PC-9 (cell line): Measurements from ENCODE around the gene OSBPL10. TPM values are rescaled to one million over a fixed set of nuclear protein-coding genes. Genes with fewer than 3 reads are reported as not detected.

Experiments used
- BruUV-seq: library from RNA; stranded (reverse); fragments of 400-500 nt; replicated peaks from 2 replicates; lab custom pipeline; 2021; lab: Mats Ljungman, UMichigan
- CTCF ChIA-PET: fragments of 300-600 bp; sonication (Branson Sonifier 250); formaldehyde crosslinking; loops from one replicate; lab custom pipeline; 2022; ENCODE audit warnings: antibody characterized with exemption; lab: Charles Lee
- POLR2A ChIA-PET: fragments of 300-600 bp; sonication (Branson Sonifier 250); formaldehyde crosslinking; loops from one replicate; lab custom pipeline; 2022; ENCODE audit warnings: antibody characterized with exemption; ENCODE audit not compliant: unreplicated experiment; lab: Charles Lee
- DNase-seq, 2 experiments: peaks; one replicate each; pipeline versions ENCODE4 v3.0.0 to v3.0.0-alpha.2; 2015 to 2022; ENCODE audit warnings: mixed read lengths in 1 of 2
- H2AFZ ChIP-seq: fragments of 200-600 bp; sonication (generic); 2 replicates; pipeline ENCODE4 v1.8.1; 2017; ENCODE audit warnings: antibody characterized with exemption
- H3F3A ChIP-seq: fragments of 200-600 bp; sonication (generic); 2 replicates; pipeline ENCODE4 v1.8.1; 2017; ENCODE audit warnings: antibody characterized with exemption, mild to moderate bottlenecking, low read depth; ENCODE audit not compliant: insufficient read depth
- H3K27ac ChIP-seq: fragments of 200-600 bp; sonication (generic); 2 replicates; pipeline ENCODE4 v1.6.1; 2016; ENCODE audit warnings: mixed run types
- H3K27me3 ChIP-seq: fragments of 200-600 bp; sonication (generic); 2 replicates; pipeline ENCODE4 v1.6.1; 2016; ENCODE audit warnings: low read depth, mixed run types; ENCODE audit not compliant: insufficient read depth
- H3K36me3 ChIP-seq: fragments of 200-600 bp; sonication (generic); 2 replicates; pipeline ENCODE4 v1.6.1; 2016; ENCODE audit warnings: low read depth, mixed run types
- H3K4me1 ChIP-seq: fragments of 200-600 bp; sonication (generic); replicated peaks from 2 replicates; pipeline ENCODE4 v1.6.1; 2016; ENCODE audit warnings: mixed run types; ENCODE audit not compliant: insufficient read depth
- H3K4me2 ChIP-seq: fragments of 200-600 bp; sonication (generic); 2 replicates; pipeline ENCODE4 v1.6.1; 2017; ENCODE audit warnings: mixed run types
- H3K4me3 ChIP-seq: fragments of 200-600 bp; sonication (generic); 2 replicates; pipeline ENCODE4 v1.6.1; 2016; ENCODE audit warnings: mixed run types
- H3K79me2 ChIP-seq: fragments of 200-600 bp; sonication (generic); 2 replicates; pipeline ENCODE4 v1.6.1; 2017; ENCODE audit warnings: low read depth, mixed run types
- H3K9me2 ChIP-seq: fragments of 200-600 bp; sonication (generic); 2 replicates; pipeline ENCODE4 v1.8.1; 2017; ENCODE audit warnings: mild to moderate bottlenecking; ENCODE audit not compliant: insufficient read depth
- H3K9me3 ChIP-seq: fragments of 200-600 bp; sonication (generic); 2 replicates; pipeline ENCODE4 v1.8.1; 2016; ENCODE audit warnings: low read depth; ENCODE audit not compliant: insufficient read depth
- H4K20me1 ChIP-seq: fragments of 200-600 bp; sonication (generic); 2 replicates; pipeline ENCODE4 v1.8.1; 2017; ENCODE audit not compliant: insufficient read depth
- EZH2 ChIP-seq: fragments of 200-600 bp; sonication (generic); IDR thresholded peaks from 2 replicates; pipeline ENCODE4 v1.8.0; 2017; ENCODE audit warnings: antibody characterized with exemption, low read depth
- intact Hi-C: fragments of 100-400 bp; cut with micrococcal nuclease; formaldehyde crosslinking; loops from one replicate; pipeline ENCODE4 v1.10.0; 2022; ENCODE audit not compliant: unreplicated experiment
- total RNA-seq: library from RNA; stranded (reverse); gene quantifications from 2 replicates; pipeline ENCODE4 v1.2.3, GENCODE V29; 2021
- TF ChIP-seq, protein P1 (sequence below): fragments of 200-600 bp; sonication (generic); conservative IDR thresholded peaks from 2 replicates; pipeline ENCODE4 v1.6.1; 2017; ENCODE audit warnings: mixed run types, antibody characterized with exemption, mild to moderate bottlenecking, moderate library complexity

The OSBPL10 gene
- total RNA-seq, 1 experiment from 2014 or later, result 42.0 TPM

DNA sequence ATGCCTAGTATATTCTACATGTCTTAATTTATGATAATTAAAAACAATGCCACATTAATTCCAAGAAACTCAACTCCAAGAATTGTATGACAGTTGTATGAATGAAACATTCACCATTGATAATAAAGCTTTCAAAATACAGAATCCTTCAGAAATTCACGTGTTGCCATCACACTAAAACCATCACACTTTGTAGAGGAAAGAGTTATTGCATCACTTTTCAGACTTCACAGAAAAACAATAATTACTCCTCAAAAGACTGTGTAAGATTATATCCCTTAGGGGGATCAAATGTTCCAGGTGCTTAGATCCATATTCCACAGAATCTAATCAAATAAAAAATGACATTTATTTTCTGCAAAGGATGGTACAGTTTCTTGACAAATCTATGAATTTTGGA, 85.0 kb downstream of the OSBPL10 start:
- H3K4me1 ChIP-seq, result no peaks in the 10 kb centered on the region
- H3K4me3 ChIP-seq, result no peak overlapping the region
- no TSS peak for BruUV-seq
- ChIA-PET CTCF (no interaction called here), POLR2A (no interaction called here)
- no peaks in the 10 kb centered on the region for H3K36me3 ChIP-seq
- intact Hi-C loops, result no loop called here
- no peaks in the 10 kb centered on the region for H3F3A ChIP-seq
- H3K79me2 ChIP-seq, result no peaks in the 10 kb centered on the region
- H3K27ac ChIP-seq, result no peak overlapping the region
- H3K4me2 ChIP-seq, result no peak overlapping the region
- no peaks in the 10 kb centered on the region for H4K20me1 ChIP-seq
- DNase-seq, result no peak
- no peaks in the 10 kb centered on the region for H3K9me2 ChIP-seq
- TF ChIP-seq, protein P1, sequence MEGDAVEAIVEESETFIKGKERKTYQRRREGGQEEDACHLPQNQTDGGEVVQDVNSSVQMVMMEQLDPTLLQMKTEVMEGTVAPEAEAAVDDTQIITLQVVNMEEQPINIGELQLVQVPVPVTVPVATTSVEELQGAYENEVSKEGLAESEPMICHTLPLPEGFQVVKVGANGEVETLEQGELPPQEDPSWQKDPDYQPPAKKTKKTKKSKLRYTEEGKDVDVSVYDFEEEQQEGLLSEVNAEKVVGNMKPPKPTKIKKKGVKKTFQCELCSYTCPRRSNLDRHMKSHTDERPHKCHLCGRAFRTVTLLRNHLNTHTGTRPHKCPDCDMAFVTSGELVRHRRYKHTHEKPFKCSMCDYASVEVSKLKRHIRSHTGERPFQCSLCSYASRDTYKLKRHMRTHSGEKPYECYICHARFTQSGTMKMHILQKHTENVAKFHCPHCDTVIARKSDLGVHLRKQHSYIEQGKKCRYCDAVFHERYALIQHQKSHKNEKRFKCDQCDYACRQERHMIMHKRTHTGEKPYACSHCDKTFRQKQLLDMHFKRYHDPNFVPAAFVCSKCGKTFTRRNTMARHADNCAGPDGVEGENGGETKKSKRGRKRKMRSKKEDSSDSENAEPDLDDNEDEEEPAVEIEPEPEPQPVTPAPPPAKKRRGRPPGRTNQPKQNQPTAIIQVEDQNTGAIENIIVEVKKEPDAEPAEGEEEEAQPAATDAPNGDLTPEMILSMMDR, result no peak
- no peak for TF ChIP-seq EZH2
- H2AFZ ChIP-seq, result no peak overlapping the region
- no peaks in the 10 kb centered on the region for H3K9me3 ChIP-seq
- H3K27me3 ChIP-seq, result no peaks in the 10 kb centered on the region

DNA sequence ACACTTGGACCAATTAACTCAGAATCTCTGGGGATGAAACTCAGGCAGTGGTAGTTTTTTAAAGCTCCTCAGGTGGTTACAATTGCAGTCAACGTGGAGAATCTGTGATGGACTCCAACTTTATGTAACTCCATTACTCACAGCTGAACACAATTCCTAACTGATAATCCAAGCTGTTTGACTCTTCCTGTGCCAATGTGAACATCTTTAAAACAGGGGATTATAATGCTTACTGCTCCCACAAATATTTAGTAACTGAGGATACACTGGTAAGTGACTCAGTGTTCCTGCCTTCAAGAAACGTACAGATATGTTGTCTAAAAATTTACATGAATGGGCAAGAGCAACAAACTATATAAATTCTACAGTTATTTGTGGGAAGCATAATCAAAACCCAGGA, 85.6 kb downstream of the OSBPL10 start:
- Histone ChIP-seq H3K4me1 (no peaks in the 10 kb centered on the region), H3K4me3 (no peak overlapping the region), H3K27me3 (no peaks in the 10 kb centered on the region), H2AFZ (no peak overlapping the region), H3K4me2 (no peak overlapping the region), H3K9me2 (no peaks in the 10 kb centered on the region), H3K79me2 (no peaks in the 10 kb centered on the region), H3K36me3 (no peaks in the 10 kb centered on the region), H3K9me3 (no peaks in the 10 kb centered on the region), H4K20me1 (no peaks in the 10 kb centered on the region), H3K27ac (no peak overlapping the region), H3F3A (no peaks in the 10 kb centered on the region)
- ChIA-PET CTCF (no interaction called here), POLR2A (no interaction called here)
- no peak for DNase-seq
- BruUV-seq, result no TSS peak
- intact Hi-C loops, result no loop called here
- TF ChIP-seq, protein P1, result no peak
- TF ChIP-seq EZH2, result no peak

DNA sequence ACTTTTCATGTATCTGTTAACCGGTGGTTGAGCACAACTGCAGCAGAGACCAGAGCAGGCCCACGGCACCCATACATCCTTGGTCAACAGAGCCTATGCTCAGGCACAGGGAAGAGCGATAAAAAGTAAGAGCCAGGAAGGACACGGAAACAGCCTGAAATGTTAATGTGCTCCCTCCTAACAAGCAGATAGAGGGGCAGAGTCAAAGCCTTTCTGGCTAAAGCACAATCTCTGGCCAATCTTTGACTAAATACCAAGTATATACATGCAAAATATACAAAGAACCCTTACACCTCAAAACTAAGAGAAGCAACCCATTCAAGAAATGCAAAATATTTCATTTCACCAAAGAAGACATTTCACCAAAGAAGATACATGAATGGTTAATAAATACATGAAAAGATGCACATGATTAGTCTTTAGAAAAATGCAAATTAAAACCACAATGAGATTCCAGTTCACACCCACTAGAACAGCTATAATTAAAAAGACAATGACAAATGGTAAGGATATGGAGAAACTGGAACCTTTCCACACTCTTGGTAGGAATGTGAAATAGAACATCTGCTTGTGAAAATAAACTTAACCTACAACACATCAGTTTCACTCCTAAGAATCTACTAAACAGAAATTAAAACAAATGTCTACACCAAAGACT, 88.0 kb downstream of the OSBPL10 start:
- Histone ChIP-seq H3K79me2 (no peaks in the 10 kb centered on the region), H2AFZ (no peak overlapping the region), H3K27me3 (no peaks in the 10 kb centered on the region), H4K20me1 (no peaks in the 10 kb centered on the region), H3K4me3 (no peak overlapping the region), H3K36me3 (no peaks in the 10 kb centered on the region), H3K4me2 (no peak overlapping the region), H3K9me2 (no peaks in the 10 kb centered on the region), H3K9me3 (no peaks in the 10 kb centered on the region), H3K27ac (no peak overlapping the region), H3F3A (no peaks in the 10 kb centered on the region), H3K4me1 (no peaks in the 10 kb centered on the region)
- intact Hi-C loops, result no loop called here
- CTCF ChIA-PET, result no interaction called here
- TF ChIP-seq EZH2, result no peak
- TF ChIP-seq, protein P1, result no peak
- POLR2A ChIA-PET, result no interaction called here
- no peak for DNase-seq
- no TSS peak for BruUV-seq
